NCI-H187 treated with DMSO at 0.1 percent for 48 hours (cell line): Measurements from ENCODE around the gene CLEC4G.

Experiments
- DNase-seq: peaks from one replicate; lab custom pipeline; 2025; lab: John Stamatoyannopoulos, UW

CLEC4G gene

DNA sequence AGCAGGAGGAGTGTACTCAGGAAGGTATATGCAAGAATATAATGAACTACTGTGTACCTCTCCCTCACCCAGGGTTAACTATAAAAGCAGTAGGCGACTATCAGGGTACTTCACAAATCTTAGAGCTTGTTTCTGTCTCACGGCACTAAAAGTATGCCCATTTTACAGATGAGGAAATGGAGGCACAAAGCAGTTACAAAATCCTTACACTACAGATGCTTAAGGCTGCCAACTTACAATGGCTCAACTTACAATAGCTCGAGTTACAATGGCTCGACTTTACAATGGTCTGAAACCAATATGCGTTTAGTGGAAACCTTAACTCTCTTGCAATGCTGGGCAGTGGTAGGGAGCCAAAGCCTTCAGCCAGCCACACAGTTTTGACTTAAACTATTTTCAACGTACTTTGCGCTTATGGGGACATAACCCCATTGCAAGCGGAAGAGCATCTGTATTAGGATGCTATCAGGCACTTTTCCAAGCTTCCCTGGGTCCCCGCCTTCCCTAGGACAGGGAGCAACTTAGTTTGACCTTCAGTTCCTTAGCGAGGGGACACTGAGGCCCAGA lies 34.1 kb downstream of the CLEC4G start:
- DNase-seq = no peak

DNA sequence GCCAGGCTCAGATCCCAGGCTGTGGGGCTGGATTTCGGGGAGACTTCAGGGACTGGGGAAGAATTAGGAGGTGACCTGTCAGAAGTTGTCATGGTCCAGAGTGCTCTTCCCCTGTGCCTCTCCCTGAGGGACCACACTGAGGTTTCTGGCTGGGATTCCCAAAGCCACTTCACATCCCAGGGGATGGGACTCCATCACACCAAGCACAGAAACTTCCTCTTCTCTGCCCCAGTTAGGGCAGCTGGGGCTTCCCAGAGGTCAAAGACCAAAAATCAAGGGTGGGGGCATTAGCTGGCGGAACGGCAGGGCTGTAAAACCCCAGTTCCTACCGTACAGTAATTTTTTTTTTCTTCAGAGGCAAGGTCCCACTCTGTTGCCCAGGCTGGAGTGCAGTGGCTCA lies 37.4 kb downstream of the CLEC4G start:
- no peak for DNase-seq

DNA sequence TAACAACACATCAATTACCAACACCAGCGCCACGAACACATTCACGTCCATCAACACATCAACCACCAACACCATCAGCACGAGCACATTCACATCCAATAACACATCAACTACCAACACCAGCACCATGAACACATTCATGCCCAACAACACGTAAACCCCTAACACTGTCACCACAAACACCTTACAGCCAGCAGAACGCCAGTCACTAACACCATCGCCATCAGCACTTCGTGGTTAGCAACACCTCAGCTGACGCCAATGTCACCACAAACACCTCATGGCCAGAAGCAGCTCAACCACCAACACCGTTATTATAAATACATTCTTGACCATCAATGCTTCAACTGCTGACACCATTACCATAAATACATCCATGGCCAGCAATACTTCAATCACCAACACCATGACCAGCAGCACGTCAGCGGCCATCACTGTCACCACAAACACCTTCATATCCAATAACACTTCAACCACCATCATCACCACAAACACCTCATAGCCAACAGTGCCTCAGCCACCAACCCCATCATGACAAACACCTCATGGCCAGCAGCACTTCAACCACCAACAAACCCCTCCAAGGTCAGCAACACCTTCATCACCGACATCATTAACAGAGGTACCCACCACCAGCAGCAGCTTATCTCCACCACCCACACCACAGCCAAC lies 39.4 kb downstream of the CLEC4G start:
- DNase-seq = no peak

DNA sequence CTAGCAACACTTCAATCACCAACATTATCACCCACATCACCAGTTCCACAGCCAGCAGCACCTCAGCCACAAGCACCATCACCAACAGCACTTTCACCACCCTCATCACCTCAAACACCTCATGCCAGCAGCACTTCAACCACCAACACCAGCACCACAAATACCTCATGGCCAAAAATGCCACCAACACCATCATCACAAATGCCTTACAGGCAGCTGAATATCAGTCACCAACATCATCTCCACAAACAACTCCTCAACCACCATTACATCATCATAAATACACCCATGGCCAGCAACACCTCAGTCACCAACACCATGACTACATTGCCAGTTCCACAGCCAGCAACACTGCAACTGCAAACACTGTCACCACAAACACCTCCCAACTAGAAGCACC lies 40.4 kb downstream of the CLEC4G start:
- no peak for DNase-seq

DNA sequence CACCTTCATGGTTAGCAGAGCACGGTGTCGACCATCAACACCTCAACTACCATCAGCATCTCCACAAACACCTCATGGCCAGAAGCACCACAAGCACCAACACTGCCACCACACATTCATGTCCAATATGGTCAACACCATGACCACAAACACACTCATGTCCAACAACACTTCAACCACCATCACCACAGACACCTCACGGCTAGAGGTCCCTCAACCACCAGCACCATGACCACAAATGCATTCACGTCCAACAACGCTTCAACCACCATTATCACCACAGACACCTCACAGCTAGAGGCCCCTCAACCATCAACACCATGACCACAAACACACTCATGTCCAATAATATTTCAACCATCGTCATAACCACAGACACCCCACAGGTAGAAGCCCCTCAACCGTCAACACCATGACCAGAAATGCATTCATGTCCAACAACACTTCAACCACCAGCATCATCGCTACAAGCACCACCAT lies 41.1 kb downstream of the CLEC4G start:
- no peak for DNase-seq

DNA sequence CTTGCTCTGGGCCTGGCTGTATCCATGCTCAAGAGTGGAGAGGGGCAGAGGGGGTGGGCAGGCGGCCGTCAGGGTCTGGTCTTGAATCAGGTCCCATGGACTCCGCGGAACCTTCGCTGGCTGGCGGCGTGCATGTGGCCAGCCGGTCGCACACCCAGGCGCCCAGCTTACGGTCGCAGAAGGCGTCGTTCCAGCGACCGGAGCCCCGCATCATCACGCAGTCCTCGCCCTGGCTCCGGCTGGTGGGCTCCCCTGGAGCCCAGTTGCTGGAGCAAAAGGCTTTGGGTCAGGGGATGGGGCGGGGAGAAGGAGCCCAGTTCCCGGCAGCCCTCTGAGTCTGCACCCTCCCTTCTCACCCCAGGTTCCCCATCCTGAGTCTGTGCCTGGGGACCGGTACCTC lies 42.7 kb downstream of the CLEC4G start:
- DNase-seq = no peak

DNA sequence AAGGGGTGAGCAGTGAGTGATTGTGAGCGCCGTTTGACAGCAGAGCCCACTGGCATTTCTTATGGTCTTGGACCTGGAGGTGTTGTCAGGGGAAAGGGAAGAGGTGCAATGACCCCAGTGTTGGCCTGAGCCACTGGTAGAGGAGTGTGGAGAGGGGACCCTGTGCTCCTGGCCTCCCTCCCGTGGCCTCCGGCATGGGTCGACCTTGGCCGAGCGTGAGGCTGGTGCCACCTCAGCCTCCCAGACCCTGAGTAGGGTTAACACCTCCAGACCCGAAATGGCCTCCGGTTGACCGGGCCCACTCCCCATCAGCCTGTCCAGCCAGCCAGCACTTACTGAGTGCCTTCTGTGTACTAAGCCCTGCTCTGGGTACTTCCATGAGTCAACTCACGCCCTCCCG lies 44.7 kb downstream of the CLEC4G start:
- no peak for DNase-seq

DNA sequence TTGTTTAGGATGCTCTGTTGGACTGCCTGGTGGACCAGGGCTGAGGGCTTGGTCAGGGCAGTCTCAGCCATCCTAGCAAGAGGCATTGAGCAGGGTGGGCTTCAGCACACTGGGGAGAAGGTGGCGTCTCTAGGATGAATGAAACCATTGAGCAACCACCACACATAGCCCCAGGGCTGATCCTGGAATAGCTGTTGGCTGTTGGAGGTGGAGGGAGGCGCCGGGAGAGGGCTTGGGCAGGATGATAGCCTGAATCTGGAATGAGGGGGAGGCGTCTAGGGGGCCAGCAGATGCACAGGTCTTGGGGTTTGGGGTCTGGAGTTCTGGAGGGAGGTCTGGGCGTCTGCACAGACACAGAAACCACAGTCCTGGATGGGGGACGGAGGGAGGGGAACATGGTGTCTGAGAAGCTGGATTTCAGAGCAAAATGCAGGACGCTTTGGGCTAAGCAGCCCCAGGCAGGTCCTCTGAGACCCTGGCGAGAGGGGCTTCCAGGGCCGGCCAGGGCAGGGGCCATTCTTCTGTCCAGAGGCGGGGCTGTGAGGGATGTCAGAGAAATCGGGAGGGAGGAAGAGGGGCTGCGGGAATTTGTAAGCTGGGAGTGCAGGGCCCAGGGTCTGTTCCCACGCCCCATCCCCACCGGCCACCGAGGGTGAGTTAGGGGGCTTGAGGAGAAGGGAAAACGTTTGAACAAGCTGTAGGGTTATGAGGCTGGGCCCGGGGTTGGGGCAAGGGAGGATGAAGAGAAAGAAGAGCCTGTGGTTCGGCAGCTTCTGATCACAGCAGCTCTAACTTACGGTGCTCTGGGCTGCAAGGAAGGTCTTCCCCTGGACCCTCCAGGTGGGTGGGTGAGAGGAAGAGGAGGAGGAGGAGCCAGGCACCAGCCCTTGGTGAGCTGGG lies 46.1 kb downstream of the CLEC4G start:
- DNase-seq = no peak

DNA sequence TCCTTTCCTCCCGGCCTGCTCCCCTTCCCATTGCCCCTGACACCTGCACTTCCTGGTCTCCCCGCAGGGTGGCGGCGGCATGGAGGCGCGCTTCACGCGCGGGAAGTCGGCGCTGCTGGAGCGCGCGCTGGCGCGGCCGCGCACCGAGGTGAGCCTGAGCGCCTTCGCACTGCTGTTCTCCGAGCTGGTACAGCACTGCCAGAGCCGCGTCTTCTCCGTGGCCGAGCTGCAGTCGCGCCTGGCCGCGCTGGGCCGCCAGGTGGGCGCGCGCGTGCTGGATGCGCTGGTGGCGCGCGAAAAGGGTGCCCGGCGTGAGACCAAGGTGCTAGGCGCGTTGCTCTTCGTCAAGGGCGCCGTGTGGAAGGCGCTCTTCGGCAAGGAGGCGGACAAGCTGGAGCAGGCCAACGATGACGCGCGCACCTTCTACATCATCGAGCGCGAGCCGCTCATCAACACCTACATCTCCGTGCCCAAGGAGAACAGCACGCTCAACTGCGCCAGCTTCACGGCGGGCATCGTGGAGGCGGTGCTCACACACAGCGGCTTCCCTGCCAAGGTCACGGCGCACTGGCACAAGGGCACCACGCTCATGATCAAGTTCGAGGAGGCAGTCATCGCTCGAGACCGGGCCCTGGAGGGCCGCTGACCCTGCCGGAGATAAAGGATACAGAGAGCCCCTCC lies 49.6 kb downstream of the CLEC4G start:
- DNase-seq = no peak

DNA sequence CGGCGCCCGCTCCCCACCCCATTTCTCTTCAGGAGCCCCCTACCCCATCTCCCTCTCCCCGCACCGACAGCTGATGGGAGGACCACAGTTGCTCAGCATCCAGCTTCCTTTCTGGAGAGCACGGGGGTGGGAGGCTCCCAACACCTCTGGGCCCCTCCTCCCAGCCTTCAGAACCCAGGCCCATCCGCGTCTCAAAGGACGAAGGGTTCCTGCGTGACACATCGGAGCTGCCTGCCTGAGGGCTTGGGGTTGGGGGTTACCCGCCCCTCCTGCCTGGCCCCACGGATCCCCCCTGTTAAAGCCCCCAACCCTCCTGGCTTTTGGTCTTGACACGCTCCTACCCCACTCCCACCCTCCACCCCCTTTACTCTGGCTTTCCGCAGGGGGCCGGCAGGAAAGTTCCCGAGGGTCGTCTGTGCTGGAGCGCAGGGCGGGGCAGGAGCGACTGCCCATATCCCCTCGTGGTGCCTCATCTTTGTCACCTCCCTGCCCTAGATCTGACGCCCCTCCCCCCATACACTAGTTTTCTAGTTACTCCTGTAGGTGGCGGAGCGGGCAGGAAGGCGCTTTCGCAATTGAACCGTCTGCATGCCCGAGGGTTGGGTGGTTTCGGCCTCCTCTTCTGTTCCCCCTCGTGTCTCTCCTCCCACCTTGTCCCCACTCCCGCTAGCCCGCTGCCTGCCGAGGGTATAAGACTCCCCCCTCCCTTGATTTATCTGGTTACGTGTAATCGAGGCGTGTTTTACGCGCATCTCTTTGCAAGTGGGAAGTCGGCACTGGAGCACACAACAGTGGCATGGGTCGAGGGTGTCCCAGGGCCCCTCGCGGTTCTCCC lies 50.4 kb downstream of the CLEC4G start:
- DNase-seq = no peak

DNA sequence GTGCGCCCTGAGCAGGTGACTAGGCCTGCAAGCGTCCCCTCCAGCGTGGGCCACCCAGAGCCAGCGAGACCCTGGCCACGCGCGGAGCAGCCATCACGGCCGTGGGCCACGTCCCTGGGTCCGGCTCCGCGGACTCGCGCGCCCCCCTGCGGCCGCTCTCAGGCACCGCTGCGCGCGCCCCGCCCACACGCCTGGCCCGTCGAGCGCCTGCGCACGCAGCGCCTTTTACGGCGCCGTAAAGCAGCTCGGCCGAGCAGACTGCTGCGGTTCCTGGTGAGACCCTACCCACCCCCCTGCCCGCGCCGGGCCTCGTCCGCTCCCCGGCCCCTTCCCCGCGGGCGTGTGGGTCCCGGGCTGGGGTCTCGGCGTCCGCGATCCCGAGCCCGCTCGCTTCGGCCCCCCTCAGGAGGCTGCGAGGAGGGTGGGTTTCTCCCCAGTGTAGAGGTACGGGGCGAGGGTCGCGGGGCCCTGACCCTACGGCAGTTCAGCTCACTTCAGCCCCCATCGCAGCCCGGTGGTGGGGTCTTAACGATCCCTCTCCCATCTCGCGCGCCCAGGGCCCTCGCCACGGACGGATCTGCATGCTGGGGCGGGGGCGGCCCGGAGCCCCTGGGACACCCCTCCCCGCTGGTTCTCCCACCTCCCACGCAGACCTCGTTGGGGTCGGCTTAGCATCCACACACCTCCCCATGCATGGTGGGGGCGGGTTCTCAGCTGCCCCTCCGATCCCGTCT lies 51.1 kb downstream of the CLEC4G start, which contains the start of gene TRAPPC5:
Gene TRAPPC5 (plus strand): TSS at position 228 of the 734 bp plus-strand sequence. CDS start 1,421 bp downstream, outside the sequence.
- DNase-seq = no peak

DNA sequence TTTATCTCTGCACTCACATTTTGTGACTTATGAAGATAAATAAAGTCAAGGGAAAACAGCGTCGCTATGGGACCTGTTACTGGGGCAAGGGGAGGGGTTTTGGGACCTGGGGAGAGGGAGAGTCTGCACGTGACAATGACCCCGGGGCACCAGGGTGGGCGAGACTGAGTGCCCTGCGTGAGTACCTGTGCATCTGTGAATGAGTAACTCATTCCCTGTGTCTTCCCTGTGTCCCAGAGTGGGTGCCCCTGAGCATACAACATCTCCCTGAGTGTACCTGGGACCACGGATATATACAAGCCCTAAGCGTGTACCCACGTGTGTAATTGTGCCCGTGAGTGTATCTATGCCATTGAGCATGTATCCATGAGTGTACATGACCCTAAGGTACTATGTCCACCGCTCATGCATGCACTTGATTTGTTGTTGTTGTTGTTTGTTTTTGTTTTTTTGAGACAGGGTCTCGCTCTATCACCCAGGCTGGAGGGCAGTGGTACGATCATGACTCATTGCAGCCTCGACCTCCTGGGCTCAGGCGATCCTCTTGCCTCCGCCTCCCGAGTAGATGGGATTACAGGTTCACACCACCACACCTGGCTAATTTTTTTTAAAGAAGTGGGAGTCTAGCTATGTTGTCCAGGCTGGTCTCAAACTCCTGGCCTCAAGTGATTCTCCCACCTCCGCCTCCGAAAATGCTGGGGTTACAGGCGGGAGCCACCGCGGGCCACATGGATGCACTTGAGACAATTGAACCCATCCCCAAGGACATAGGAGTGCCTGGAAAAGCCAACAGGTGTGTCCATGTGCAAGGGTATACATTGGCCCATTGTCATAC lies 51.9 kb downstream of the CLEC4G start:
- no peak for DNase-seq

DNA sequence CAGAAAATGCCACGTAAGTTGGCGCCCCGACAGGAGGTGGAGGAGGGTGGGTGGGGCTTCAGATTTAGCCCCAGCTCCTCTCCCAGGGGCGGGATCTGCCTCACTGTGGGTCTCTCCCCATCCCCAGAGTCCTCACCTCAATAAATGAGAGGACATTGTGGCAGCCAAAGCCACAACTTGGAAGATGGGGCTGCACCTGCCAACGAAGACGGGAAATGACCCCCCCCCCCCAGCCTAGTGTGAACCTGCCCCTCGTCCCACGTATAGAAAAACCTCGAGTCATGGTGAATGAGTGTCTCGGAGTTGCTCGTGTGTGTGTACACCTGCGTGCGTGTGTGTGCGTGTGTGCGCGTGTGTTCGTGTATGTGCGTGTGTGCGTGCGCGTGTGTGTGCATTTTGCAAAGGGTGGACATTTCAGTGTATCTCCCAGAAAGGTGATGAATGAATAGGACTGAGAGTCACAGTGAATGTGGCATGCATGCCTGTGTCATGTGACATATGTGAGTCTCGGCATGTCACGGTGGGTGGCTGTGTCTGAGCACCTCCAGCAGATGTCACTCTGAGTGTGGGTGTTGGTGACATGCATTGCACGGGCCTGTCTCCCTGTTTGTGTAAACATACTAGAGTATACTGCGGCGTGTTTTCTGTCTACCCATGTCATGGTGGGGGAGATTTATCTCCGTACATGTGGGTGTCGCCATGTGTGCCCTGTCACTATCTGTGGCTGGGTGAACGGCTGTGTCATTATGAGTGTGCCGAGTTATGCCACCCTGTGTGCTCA lies 52.7 kb downstream of the CLEC4G start:
- DNase-seq = no peak
